ENCODE measurements around the gene ZSWIM2.
"Not testable (repeated sequence)": the region's sequence is repeated elsewhere in the genome, so short reads cannot be mapped to it uniquely, and the experiment has no call there.

ZSWIM2 gene

DNA sequence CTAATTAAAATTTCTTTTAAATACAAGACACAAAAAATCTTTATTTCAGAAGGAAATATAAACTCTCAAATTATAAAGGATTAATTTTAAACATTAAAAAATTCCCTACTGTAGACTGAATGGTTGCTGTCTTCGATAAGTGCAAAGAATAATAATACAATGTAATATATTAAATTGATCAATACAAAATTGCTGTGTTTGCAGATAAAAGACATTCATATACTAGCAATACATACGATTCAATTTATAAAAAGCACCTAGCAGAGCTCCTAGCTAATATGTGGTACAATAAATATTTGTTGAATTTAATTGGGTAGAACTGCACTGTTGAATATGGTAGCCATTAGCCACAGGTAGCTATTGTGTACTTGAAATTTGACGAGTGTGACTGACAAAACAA lies 6.6 kb downstream of the ZSWIM2 start:
- TF ChIP-seq, protein P1, sequence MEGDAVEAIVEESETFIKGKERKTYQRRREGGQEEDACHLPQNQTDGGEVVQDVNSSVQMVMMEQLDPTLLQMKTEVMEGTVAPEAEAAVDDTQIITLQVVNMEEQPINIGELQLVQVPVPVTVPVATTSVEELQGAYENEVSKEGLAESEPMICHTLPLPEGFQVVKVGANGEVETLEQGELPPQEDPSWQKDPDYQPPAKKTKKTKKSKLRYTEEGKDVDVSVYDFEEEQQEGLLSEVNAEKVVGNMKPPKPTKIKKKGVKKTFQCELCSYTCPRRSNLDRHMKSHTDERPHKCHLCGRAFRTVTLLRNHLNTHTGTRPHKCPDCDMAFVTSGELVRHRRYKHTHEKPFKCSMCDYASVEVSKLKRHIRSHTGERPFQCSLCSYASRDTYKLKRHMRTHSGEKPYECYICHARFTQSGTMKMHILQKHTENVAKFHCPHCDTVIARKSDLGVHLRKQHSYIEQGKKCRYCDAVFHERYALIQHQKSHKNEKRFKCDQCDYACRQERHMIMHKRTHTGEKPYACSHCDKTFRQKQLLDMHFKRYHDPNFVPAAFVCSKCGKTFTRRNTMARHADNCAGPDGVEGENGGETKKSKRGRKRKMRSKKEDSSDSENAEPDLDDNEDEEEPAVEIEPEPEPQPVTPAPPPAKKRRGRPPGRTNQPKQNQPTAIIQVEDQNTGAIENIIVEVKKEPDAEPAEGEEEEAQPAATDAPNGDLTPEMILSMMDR (conservative IDR thresholded peaks at IDR 0.05; ENCODE audit: low read length): no peak
- H3K4me3 ChIP-seq (ENCODE audit: low read length): no peak overlapping the region
- no peak for DNase-seq (ENCODE audit: low read depth)

- TF ChIP-seq, protein P1 (conservative IDR thresholded peaks at IDR 0.05; ENCODE audit: low read length): no peak
- no peak overlapping the region for H3K4me3 ChIP-seq (ENCODE audit: low read length)
- peak; percentile 86 for DNase-seq (ENCODE audit: low read depth)
Observed at GRCh38 chr2:186841940-186842339, 7.0 kb downstream of the ZSWIM2 start.

- TF ChIP-seq, protein P1 (conservative IDR thresholded peaks at IDR 0.05; ENCODE audit: low read length): no peak
- no peak for DNase-seq (ENCODE audit: low read depth)
- no peak overlapping the region for H3K4me3 ChIP-seq (ENCODE audit: low read length)
Observed at GRCh38 chr2:186835628-186836027, 13.3 kb downstream of the ZSWIM2 start.

DNA sequence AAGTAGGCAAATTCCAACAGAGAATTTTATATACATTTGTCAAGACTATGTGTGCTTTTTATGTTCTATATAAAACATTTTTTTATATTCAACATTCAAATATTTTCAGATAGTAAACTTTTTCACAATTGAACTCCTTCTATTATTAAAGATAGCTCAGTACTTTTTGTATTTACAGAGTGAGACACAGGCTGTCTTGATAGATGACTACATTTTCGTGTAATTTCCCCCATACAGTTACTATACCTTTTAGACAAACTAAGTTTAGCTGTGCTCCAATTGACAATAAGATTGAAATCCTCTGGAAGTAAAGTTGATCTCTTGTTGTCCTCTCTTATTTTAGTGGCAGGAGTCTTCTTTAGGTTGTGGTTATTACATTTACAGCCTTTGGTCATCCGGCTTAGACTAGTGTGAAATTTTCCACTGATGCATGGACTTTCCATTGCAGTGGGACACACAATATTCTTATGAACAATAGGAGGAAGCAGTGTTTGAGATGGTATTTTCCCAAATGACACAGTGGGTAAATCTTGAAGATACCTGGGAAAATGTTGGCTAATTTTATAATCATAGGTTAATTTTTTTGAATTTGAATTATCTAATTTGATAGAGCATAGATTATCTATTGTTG lies 21.0 kb downstream of the ZSWIM2 start:
- TF ChIP-seq, protein P1 (conservative IDR thresholded peaks at IDR 0.05; ENCODE audit: low read length): no peak
- H3K4me3 ChIP-seq (ENCODE audit: low read length): no peak overlapping the region
- DNase-seq (ENCODE audit: low read depth): no peak

DNA sequence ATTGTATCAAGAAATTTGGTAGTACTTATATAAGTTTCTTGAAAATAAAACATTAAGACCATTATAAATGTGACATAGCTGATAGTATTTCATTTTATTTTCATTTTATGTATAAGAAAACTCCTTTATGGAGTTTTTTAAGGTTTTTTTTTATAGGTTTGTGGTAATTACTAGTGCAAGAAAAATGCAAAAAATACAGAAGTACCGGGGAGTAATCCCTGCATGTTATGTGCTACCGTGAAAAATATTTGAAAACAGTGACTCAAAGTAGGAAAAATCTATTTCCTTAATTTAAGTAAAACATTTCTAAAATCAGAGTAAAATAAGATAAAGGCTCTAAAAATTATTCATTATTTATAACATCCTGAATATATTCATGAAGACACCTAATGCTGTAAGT lies 21.6 kb downstream of the ZSWIM2 start:
- peak; percentile 66 for DNase-seq (ENCODE audit: low read depth)
- H3K4me3 ChIP-seq (ENCODE audit: low read length): no peak overlapping the region
- TF ChIP-seq, protein P1 (conservative IDR thresholded peaks at IDR 0.05; ENCODE audit: low read length): no peak

DNA sequence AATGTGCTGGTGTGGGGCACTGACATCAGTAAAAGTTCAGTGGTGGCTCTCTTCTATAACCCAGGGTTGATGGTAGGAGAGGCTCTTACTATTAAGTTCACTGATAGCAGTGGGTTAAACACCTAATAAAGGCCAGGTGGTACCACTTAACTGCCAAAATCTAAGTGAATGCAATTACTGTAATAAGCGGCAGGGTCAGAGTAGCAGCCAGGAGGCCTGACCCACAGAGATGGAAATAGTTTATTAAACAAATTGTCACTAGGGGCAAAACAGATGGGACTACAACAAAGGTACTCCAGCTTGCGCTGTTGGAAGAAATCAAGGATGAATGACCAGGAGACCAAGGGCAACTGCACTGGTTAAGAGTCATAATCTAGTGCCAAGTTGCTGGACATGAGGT lies 26.6 kb downstream of the ZSWIM2 start:
- TF ChIP-seq, protein P1 (conservative IDR thresholded peaks at IDR 0.05; ENCODE audit: low read length): no peak
- no peak overlapping the region for H3K4me3 ChIP-seq (ENCODE audit: low read length)
- DNase-seq (ENCODE audit: low read depth): no peak

DNA sequence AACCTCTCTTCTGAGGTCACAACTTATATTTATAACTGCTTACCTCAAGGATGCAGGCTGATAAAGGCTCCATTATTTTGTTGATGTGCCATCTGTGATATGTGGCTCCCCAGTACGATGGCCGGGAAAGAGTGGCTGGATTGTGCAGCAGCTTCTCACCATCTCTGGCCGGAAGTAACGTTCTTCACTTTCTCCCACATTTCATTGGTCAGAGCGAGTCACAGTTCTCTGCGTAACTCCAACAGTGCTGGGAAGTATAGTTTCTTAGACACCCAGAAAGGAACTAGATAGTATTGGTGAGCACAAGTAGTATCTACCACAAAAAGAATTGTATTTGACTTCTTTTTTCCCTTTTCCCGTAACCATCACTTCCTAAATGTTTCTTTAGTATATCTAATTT lies 28.7 kb downstream of the ZSWIM2 start:
- TF ChIP-seq, protein P1 (conservative IDR thresholded peaks at IDR 0.05; ENCODE audit: low read length): no peak
- DNase-seq (ENCODE audit: low read depth): no peak
- no peak overlapping the region for H3K4me3 ChIP-seq (ENCODE audit: low read length)

DNA sequence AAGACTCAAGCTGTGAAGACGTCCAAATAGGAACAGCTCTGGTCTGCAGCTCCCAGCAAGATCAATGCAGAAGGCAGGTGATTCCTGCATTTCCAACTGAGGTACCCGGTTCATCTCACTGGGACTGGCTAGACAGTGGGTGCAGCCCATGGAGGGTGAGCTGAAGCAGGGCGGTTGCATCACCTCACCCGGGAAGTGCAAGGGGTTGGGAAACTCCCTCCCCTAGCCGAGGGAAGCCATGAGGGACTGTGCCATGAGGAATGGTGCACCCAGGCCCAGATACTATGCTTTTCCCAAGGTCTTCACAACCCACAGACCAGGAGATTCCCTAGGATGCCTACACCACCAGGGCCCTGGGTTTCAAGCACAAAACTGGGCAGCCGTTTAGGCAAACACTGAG lies 37.2 kb downstream of the ZSWIM2 start:
- DNase-seq (ENCODE audit: low read depth); H3K4me3 ChIP-seq (ENCODE audit: low read length): not testable (repeated sequence)
